K562 (cell line): ENCODE measurements around the gene PMPCA. TPM values are rescaled to one million over a fixed set of nuclear protein-coding genes. Genes with fewer than 3 reads are reported as not detected.

Experiments
- ATAC-seq: fragments of 200-7000 bp; cut with Tn5 transposase; 3 replicates; pipeline ENCODE4 v1.9.1; 2020; ENCODE audit warnings: moderate library complexity
- BruUV-seq: library from RNA; stranded (reverse); fragments of 400-500 nt; replicated peaks from 2 replicates; lab custom pipeline; 2021; lab: Mats Ljungman, UMichigan
- CTCF ChIA-PET: fragments of 300-600 bp; formaldehyde crosslinking; extraction: SDS; loops from one replicate; lab custom pipeline; 2021; ENCODE audit warnings: low intra/inter-chr PET ratio; lab: Yijun Ruan, JAX
- POLR2A ChIA-PET: fragments of 300-600, 350-650 bp; sonication (Branson Sonifier 250); formaldehyde crosslinking; extraction: SDS; loops from one replicate; lab custom pipeline; 2021; ENCODE audit warnings: antibody characterized with exemption, inconsistent platforms; lab: Yijun Ruan, JAX
- DNase-seq, 4 experiments: peaks; one replicate each; pipeline versions ENCODE4 v3.0.0 to v3.0.0-alpha.2; 2011 to 2018; ENCODE audit warnings: low spot score in 3 of 4, mixed read lengths in 3 of 4; ENCODE audit errors: extremely low read depth in 1 of 4
- FAIRE-seq: peaks from 2 replicates; lab custom pipeline; 2011; peaks lifted over from hg19 to GRCh38; lab: Jason Lieb, UNC
- H2AFZ ChIP-seq: 2 replicates; pipeline ENCODE4 v1.6.0; 2011; ENCODE audit warnings: low read depth, low read length, control low read depth, inconsistent platforms
- H3K27ac ChIP-seq: fragments of 200-600 bp; 3 replicates; pipeline ENCODE4 v1.8.0; 2011; ENCODE audit warnings: low read depth, mild to moderate bottlenecking, control low read depth, inconsistent platforms, low read length, moderate library complexity, mixed read lengths; ENCODE audit errors: extremely low read depth
- H3K27me3 ChIP-seq, 2 experiments: fragments of 300-600 bp in 1 of 2; 2 replicates in 1 of 2; 3 replicates in 1 of 2; pipeline versions ENCODE4 v1.6.0 to v1.8.0; 2011; ENCODE audit warnings: inconsistent platforms in 2 of 2, low read length in 2 of 2, mild to moderate bottlenecking in 1 of 2, mixed read lengths in 1 of 2, moderate library complexity in 1 of 2; ENCODE audit not compliant: control insufficient read depth in 2 of 2, insufficient read depth in 2 of 2
- H3K36me3 ChIP-seq: fragments of 300-600 bp; 3 replicates; pipeline ENCODE4 v1.8.0; 2011; ENCODE audit warnings: mild to moderate bottlenecking, low read length, inconsistent platforms; ENCODE audit not compliant: control insufficient read depth, insufficient read depth
- H3K4me1 ChIP-seq, 2 experiments: fragments of 200-600 bp in 1 of 2; replicated peaks in 1 of 2; 2 replicates in 1 of 2; 3 replicates in 1 of 2; pipeline versions ENCODE4 v1.5.1 to v1.8.0; 2011; ENCODE audit warnings: inconsistent platforms in 2 of 2, low read length in 2 of 2, mild to moderate bottlenecking in 1 of 2, mixed read lengths in 1 of 2, moderate library complexity in 1 of 2; ENCODE audit not compliant: control insufficient read depth in 2 of 2, insufficient read depth in 2 of 2
- H3K4me2 ChIP-seq: 2 replicates; pipeline ENCODE4 v1.6.1; 2011; ENCODE audit warnings: low read length, control low read depth, inconsistent platforms, mixed read lengths; ENCODE audit not compliant: insufficient read depth
- H3K4me3 ChIP-seq: fragments of 200-600 bp; sonication (generic), shearing (Covaris generic); 2 replicates; pipeline ENCODE4 v1.5.1; 2016; ENCODE audit warnings: control low read depth, inconsistent platforms
- H3K79me2 ChIP-seq: fragments of 200-600 bp; 3 replicates; pipeline ENCODE4 v1.8.0; 2011; ENCODE audit warnings: low read length, inconsistent platforms; ENCODE audit not compliant: control insufficient read depth, insufficient read depth
- H3K9ac ChIP-seq, 2 experiments: 2 replicates each; pipeline versions ENCODE4 v1.6.0 to v1.6.1; 2011; ENCODE audit warnings: low read depth in 2 of 2, low read length in 2 of 2, control low read depth in 1 of 2, inconsistent platforms in 1 of 2, mild to moderate bottlenecking in 1 of 2, mixed read lengths in 1 of 2; ENCODE audit not compliant: insufficient read depth in 1 of 2
- H3K9me1 ChIP-seq: one replicate; pipeline ENCODE4 v1.6.0; 2011; ENCODE audit warnings: inconsistent platforms, mild to moderate bottlenecking, low read length, moderate library complexity; ENCODE audit not compliant: control insufficient read depth, insufficient read depth
- H3K9me3 ChIP-seq: replicated peaks from 2 replicates; pipeline ENCODE4 v1.5.1; 2011; ENCODE audit warnings: low read depth, low read length, inconsistent platforms; ENCODE audit not compliant: control insufficient read depth, insufficient read depth
- H4K20me1 ChIP-seq: replicated peaks from 2 replicates; pipeline ENCODE4 v1.6.1; 2011; ENCODE audit warnings: low read length, inconsistent platforms, mixed read lengths; ENCODE audit not compliant: control insufficient read depth, insufficient read depth
- FUS ChIP-seq: fragments of 200-400 bp; formaldehyde crosslinking; optimal IDR thresholded peaks from 2 replicates; pipeline ENCODE3; 2017; ENCODE audit warnings: low read depth, low read length
- MECOM ChIP-seq: fragments of 250-450 bp; sonication (Bioruptor Pico); IDR thresholded peaks from 2 replicates; pipeline ENCODE4 v1.8.0; 2022; ENCODE audit warnings: inconsistent platforms
- NFE2 ChIP-seq: IDR thresholded peaks from 2 replicates; pipeline ENCODE4 v1.6.1; 2014; ENCODE audit warnings: antibody characterized with exemption, low read depth
- NFE2L1 ChIP-seq: fragments of 450-650 bp; IDR thresholded peaks from 2 replicates; pipeline ENCODE4 v1.6.1; 2016; ENCODE audit warnings: missing genetic modification characterization, low read depth, mild to moderate bottlenecking, missing compliant biosample characterization, moderate library complexity, borderline replicate concordance
- PHB2 ChIP-seq: fragments of 450-650 bp; IDR thresholded peaks from 2 replicates; pipeline ENCODE4 v1.6.1; 2017; ENCODE audit warnings: low read depth
- RB1 ChIP-seq: fragments of 450-650 bp; IDR thresholded peaks from 2 replicates; pipeline ENCODE4 v1.6.1; 2017; ENCODE audit warnings: low read depth, mild to moderate bottlenecking
- TAF1 ChIP-seq: IDR thresholded peaks from 2 replicates; pipeline ENCODE4 v1.6.1; 2011; ENCODE audit warnings: mild to moderate bottlenecking, low read length, moderate library complexity; ENCODE audit not compliant: insufficient read depth, control insufficient read depth, severe bottlenecking; ENCODE audit errors: extremely low read depth
- ZKSCAN1 ChIP-seq: fragments of 150-350 bp; IDR thresholded peaks from 2 replicates; pipeline ENCODE4 v1.6.1; 2016; ENCODE audit warnings: low read depth, low read length
- WGBS: fragments of 100-300 bp; shearing (Covaris generic); methylation state at CpG from one replicate; pipeline ENCODE4 v1.1.6; 2016; ENCODE audit warnings: low coverage, mixed read lengths; ENCODE audit not compliant: insufficient coverage; ENCODE audit errors: missing lambda C conversion rate; 5-methylcytosine and 5-hydroxymethylcytosine counted together
- in situ Hi-C: fragments of 300-500 bp; cut with MboI; formaldehyde crosslinking; loops from 4 replicates; pipeline ENCODE4 v1.15.0; 2018; ENCODE audit warnings: inconsistent platforms, mixed read lengths
- intact Hi-C: fragments of 100-400 bp; cut with micrococcal nuclease; formaldehyde crosslinking; loops from 2 replicates; pipeline ENCODE4 v1.14.2; 2022
- polyA plus RNA-seq, 8 experiments: library from polyadenylated mRNA; depleted of rRNA in 4 of 8; stranded (reverse) in 5 of 8; unstranded in 3 of 8; fragments of >200 nt; fragmentation: Nextera tagmentation in 2 of 8; fragmentation: Illumina TruSeq in 1 of 8; extraction: Ambion mirVana in 2 of 8; extraction: Trizol in 1 of 8; gene quantifications; 2 replicates each; pipeline versions ENCODE4 v1.2.1 to v1.2.3, GENCODE V29; 2011 to 2014; ENCODE audit warnings: inconsistent platforms in 1 of 8, missing spikeins in 1 of 8
- total RNA-seq, 7 experiments: library from RNA; depleted of rRNA in 6 of 7; stranded (reverse); fragments of >200 nt in 6 of 7; fragmentation: Illumina TruSeq in 2 of 7; extraction: Trizol in 2 of 7; gene quantifications; 2 replicates each; pipeline versions ENCODE4 v1.2.1 to v1.2.3, GENCODE V29; 2011 to 2021; ENCODE audit warnings: low replicate concordance in 1 of 7

PMPCA gene
- total and polyA plus RNA-seq, 9 of the 15 experiments (the other 6 are each of a cell fraction or from before 2014, with no cell fraction given) = 23.9 to 143 (median 86.6) TPM

DNA sequence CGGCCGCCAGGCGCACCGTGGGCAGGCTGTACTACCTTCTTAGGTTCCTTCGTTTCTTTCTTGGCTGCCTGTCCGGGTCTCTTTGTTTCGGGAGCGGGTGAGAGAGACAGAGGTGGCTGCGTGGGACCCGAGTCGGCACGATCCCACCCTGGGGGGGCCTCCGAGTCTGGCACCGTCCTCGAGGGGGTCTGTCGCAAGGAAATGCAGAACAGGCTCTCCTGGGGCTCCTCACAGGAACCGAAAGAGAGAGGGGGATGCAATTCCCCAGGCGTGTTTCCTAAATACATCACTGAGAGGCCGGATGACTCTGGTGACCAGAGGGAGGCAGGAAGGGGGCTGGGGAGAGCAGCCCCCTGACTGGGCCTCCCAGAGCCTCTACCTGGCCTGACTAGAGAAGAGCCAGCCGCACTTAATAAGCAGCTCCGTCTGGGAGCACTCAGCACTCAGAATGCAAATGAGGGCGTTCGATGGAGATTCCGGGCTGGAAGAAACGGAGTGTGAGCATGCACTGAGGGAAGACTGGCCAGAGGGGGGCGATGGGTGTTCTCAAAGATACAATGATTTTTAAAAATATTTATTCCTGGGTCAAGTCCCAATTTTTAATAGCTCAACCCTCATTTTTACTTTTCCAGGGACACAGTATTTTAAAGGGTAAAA, 40.9 kb downstream of the PMPCA start:
- no peak for TF ChIP-seq MECOM
- TF ChIP-seq PHB2 = no peak
- TF ChIP-seq TAF1 = no peak
- TF ChIP-seq NFE2 = no peak
- TF ChIP-seq FUS = no peak
- TF ChIP-seq ZKSCAN1 = no peak
- no peak for TF ChIP-seq NFE2L1 (tag)
- no peak for TF ChIP-seq RB1
- Histone ChIP-seq H3K36me3 (peaks cover 89% of the 10 kb centered on the region; the same call in 2 of the 3 replicates), H4K20me1 (no peaks in the 10 kb centered on the region), H3K9me1 (no peaks in the 10 kb centered on the region), H3K79me2 (no peaks in the 10 kb centered on the region), H3K27ac (no peak overlapping the region), H3K27me3 (no peaks in the 10 kb centered on the region), H3K9me3 (no peaks in the 10 kb centered on the region), H3K9ac (peak overlapping the region in 1 of 2 experiments; percentile 37; a peak in 1 of 4 replicates), H3K4me3 (no peak overlapping the region), H2AFZ (no peak overlapping the region), H3K4me2 (no peak overlapping the region), H3K4me1 (0 out of 5 replicates have a peak, but pooled peaks cover 0 to 3% of the 10 kb centered on the region in 2 experiments)
- DNase-seq (no peak), ATAC-seq (no peak), FAIRE-seq (no peak)
- ChIA-PET POLR2A (interaction anchor here (0.6 to 1.4 kb wide), 4 partner anchors 8 to 135 kb away, joined by 3 to 4 read pairs (median 3); no protein-coding TSS in a partner anchor), CTCF (no interaction called here)
- intact Hi-C loops = no loop called here
- WGBS = 91% methylated on average over 24 of the region's 26 CpGs
- BruUV-seq = no TSS peak
- in situ Hi-C loops = no loop called here
